ENCODE measurements around the gene SERPINE1. TPM values are rescaled to one million over a fixed set of nuclear protein-coding genes. Genes with fewer than 3 reads are reported as not detected.

SERPINE1 gene
- total and polyA plus RNA-seq, 5 experiments from 2014 or later, result 0.11 TPM; not detected in 4

DNA sequence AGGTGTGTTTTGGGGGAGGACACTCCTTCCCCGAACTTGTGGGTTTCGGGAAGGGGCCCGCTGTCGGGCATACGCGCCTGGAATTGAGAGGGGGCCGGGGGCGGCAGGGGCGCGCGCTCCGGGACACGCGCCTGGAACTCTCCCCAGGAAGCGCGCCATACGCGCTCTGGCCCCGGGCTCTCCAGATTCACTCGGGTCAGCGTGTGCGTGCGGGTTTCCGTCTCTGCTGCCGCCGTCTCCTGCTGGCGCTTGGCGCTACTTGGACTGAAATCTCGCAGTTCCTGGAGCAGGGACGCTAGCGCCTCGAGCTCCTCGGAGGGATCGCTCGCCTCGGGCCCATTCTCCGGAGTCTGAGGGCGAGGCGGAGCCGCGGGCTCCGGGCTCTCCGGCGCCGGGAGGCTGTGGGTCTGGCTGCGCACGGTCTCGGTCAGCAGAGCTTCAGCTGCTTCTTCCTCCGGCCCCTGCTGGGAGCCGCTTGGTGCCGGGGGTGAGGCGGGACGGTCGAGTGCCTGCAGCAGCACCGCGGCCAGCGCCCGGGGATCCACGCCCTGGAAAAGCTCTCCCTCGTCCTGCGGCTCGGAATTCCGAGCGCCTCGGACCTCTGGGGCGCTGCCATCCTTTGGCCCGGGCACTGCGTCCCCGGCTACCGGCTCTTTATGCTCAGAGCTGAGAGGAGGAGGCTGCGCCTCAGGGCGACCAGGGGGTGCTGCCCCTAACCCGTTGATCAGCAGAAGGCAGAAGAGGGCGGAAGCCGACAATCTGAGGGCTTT, 37.4 kb downstream of the SERPINE1 start:
- POLR2A ChIA-PET, result interaction anchor here (0.6 to 1.9 kb wide), 3 partner anchors 8 to 483 kb away, joined by 3 to 6 read pairs (median 3); no protein-coding TSS in a partner anchor
- H3K36me3 Mint-ChIP-seq, result peaks cover 0 to 19% (median 6%) of the 10 kb centered on the region in 3 donors
- H3K9me3 Mint-ChIP-seq, result no peaks in the 10 kb centered on the region
- peak overlapping the region; percentile 51 to 99 (median 76) for H3K4me3 Mint-ChIP-seq
- ATAC-seq, result no peak
- H3K4me1 Mint-ChIP-seq, result peaks cover 30 to 46% (median 43%) of the 10 kb centered on the region in 4 donors
- H3K27ac Mint-ChIP-seq, result peak overlapping the region in 1 of 10 donors; percentile 48
- peaks cover 26 to 65% (median 37%) of the 10 kb centered on the region in 5 donors for H3K27me3 Mint-ChIP-seq
- no peak for DNase-seq

GRCh38 chr7:101165075-101165957, 38.4 kb downstream of the SERPINE1 start, which contains the start of gene VGF:
Gene VGF, minus strand, starts transcription at chr7:101165569. Its CDS starts 726 bp downstream, at chr7:101164843.
- H3K27me3 Mint-ChIP-seq, result peaks cover 34 to 70% (median 46%) of the 10 kb centered on the region in 5 donors

GRCh38 chr7:101165958-101166647, 39.2 kb downstream of the SERPINE1 start:
- H3K4me3 Mint-ChIP-seq, result peak overlapping the region; percentile 50 to 99 (median 76)
- POLR2A ChIA-PET, result interaction anchor here (0.6 to 1.9 kb wide), 2 partner anchors 10 to 125 kb away, joined by 3 to 6 read pairs; no protein-coding TSS in a partner anchor
- no peak for DNase-seq
- H3K36me3 Mint-ChIP-seq, result peaks cover 0 to 6% (median 3%) of the 10 kb centered on the region in 3 donors
- ATAC-seq, result no peak
- peaks cover 44 to 64% (median 62%) of the 10 kb centered on the region in 4 donors for H3K4me1 Mint-ChIP-seq
- H3K27me3 Mint-ChIP-seq, result peaks cover 40 to 77% (median 54%) of the 10 kb centered on the region in 5 donors
- no peaks in the 10 kb centered on the region for H3K9me3 Mint-ChIP-seq
- H3K27ac Mint-ChIP-seq, result peak overlapping the region in 5 of 10 donors; percentile 48 to 95 (median 89)

More at GRCh38 chr7:101165075-101165957, 38.4 kb downstream of the SERPINE1 start, which contains the start of gene VGF:
- ATAC-seq, result peak; percentile 74 to 87
- POLR2A ChIA-PET, result interaction anchor here (0.6 to 1.9 kb wide), 3 partner anchors 10 to 126 kb away, joined by 3 to 6 read pairs (median 3); no protein-coding TSS in a partner anchor
- Mint-ChIP-seq H3K4me3 (peak within 1 kb of the TSS; percentile 56 to 99 (median 76)), H3K36me3 (peaks cover 0 to 10% (median 3%) of the 10 kb centered on the region in 3 donors), H3K9me3 (no peaks in the 10 kb centered on the region), H3K4me1 (peaks cover 36 to 57% (median 54%) of the 10 kb centered on the region in 4 donors), H3K27ac (peak within 1 kb of the TSS in 9 of 10 donors; percentile 42 to 95 (median 65))
- peak; percentile 85 to 96 (median 90) for DNase-seq

GRCh38 chr7:101166648-101166908, 39.7 kb downstream of the SERPINE1 start:
- Mint-ChIP-seq H3K27ac (no peak overlapping the region), H3K4me3 (peak overlapping the region in 2 of 10 donors; percentile 38 to 60), H3K36me3 (peaks cover 0 to 6% (median 2%) of the 10 kb centered on the region in 3 donors), H3K4me1 (peaks cover 49 to 68% (median 66%) of the 10 kb centered on the region in 4 donors), H3K9me3 (no peaks in the 10 kb centered on the region), H3K27me3 (peaks cover 44 to 77% (median 59%) of the 10 kb centered on the region in 5 donors)
- POLR2A ChIA-PET, result no interaction called here
- DNase-seq, result no peak
- no peak for ATAC-seq

DNA sequence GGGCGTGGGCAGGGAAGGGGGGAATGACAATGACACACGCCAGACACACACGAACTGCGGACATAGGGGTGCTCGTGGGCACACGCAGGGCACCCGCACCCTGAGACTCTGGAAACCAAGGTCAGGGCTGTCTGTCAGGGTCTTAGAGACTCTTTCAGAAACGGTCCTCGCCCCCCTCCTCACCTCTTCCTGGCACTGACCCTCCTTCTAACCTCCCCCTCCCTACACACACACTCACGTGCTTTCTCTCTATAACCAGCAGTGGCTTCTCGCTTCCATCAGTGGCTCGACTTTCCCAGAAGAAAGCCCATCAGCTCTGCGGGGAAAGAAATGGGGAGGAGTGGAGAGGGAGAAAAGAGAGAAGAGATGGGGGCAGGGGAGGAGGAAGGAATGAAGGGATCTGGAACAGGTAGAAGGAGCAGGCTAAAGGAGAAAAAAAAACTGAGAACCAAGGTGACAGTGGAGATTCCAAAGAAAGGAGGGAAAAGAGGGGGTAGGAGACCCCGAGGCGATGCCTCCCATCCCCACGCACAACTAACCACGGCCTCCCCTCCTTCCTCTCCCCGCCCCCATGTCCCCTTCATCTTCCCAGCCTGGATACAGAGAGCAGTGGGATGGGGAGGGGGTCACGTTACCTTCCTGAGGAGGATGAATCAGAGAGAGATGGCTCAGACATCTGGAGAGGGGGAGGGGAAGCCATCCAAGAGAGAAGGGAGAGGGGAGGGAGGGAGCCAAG, 40.2 kb downstream of the SERPINE1 start:
- H3K27ac Mint-ChIP-seq, result peak overlapping the region in 1 of 10 donors; percentile 68
- POLR2A ChIA-PET, result no interaction called here
- peak overlapping the region in 5 of 10 donors; percentile 25 to 52 (median 38) for H3K4me3 Mint-ChIP-seq
- peaks cover 0 to 6% (median 2%) of the 10 kb centered on the region in 3 donors for H3K36me3 Mint-ChIP-seq
- ATAC-seq (no peak), DNase-seq (no peak)
- no peaks in the 10 kb centered on the region for H3K9me3 Mint-ChIP-seq
- peaks cover 45 to 82% (median 62%) of the 10 kb centered on the region in 5 donors for H3K27me3 Mint-ChIP-seq
- peaks cover 52 to 73% (median 71%) of the 10 kb centered on the region in 4 donors for H3K4me1 Mint-ChIP-seq

- Mint-ChIP-seq H3K36me3 (peaks cover 0 to 6% (median 2%) of the 10 kb centered on the region in 3 donors), H3K4me1 (peaks cover 51 to 78% (median 70%) of the 10 kb centered on the region in 4 donors), H3K27me3 (peaks cover 47 to 83% (median 65%) of the 10 kb centered on the region in 5 donors), H3K27ac (peak overlapping the region in 1 of 10 donors; percentile 50), H3K4me3 (no peak overlapping the region), H3K9me3 (no peaks in the 10 kb centered on the region)
- DNase-seq (no peak), ATAC-seq (no peak)
- POLR2A ChIA-PET, result no interaction called here
These were observed 40.9 kb downstream of the SERPINE1 start for GRCh38 chr7:101167645-101168411.

GRCh38 chr7:101168412-101169049, 41.6 kb downstream of the SERPINE1 start:
- H3K36me3 Mint-ChIP-seq, result peaks cover 0 to 6% (median 2%) of the 10 kb centered on the region in 3 donors
- DNase-seq (no peak), ATAC-seq (no peak)
- H3K9me3 Mint-ChIP-seq, result no peaks in the 10 kb centered on the region
- POLR2A ChIA-PET, result no interaction called here
- peaks cover 52 to 82% (median 72%) of the 10 kb centered on the region in 4 donors for H3K4me1 Mint-ChIP-seq
- peak overlapping the region in 1 of 10 donors; percentile 50 for H3K27ac Mint-ChIP-seq
- H3K27me3 Mint-ChIP-seq, result peaks cover 48 to 89% (median 67%) of the 10 kb centered on the region in 5 donors
- H3K4me3 Mint-ChIP-seq, result peak overlapping the region in 4 of 10 donors; percentile 31 to 61 (median 48)

- H3K27ac Mint-ChIP-seq, result peak overlapping the region in 3 of 10 donors; percentile 29 to 60 (median 49)
- POLR2A ChIA-PET, result no interaction called here
- ATAC-seq (peak in 1 of 2 donors; percentile 3), DNase-seq (no peak)
- peaks cover 51 to 96% (median 72%) of the 10 kb centered on the region in 5 donors for H3K27me3 Mint-ChIP-seq
- peaks cover 0 to 3% (median 0%) of the 10 kb centered on the region in 9 donors for H3K9me3 Mint-ChIP-seq
- H3K4me3 Mint-ChIP-seq, result peak overlapping the region in 9 of 10 donors; percentile 30 to 77 (median 63)
- H3K36me3 Mint-ChIP-seq, result peaks cover 0 to 11% (median 2%) of the 10 kb centered on the region in 3 donors
- peaks cover 57 to 89% (median 77%) of the 10 kb centered on the region in 4 donors for H3K4me1 Mint-ChIP-seq
These were observed 42.4 kb downstream of the SERPINE1 start for GRCh38 chr7:101169110-101169837.

DNA sequence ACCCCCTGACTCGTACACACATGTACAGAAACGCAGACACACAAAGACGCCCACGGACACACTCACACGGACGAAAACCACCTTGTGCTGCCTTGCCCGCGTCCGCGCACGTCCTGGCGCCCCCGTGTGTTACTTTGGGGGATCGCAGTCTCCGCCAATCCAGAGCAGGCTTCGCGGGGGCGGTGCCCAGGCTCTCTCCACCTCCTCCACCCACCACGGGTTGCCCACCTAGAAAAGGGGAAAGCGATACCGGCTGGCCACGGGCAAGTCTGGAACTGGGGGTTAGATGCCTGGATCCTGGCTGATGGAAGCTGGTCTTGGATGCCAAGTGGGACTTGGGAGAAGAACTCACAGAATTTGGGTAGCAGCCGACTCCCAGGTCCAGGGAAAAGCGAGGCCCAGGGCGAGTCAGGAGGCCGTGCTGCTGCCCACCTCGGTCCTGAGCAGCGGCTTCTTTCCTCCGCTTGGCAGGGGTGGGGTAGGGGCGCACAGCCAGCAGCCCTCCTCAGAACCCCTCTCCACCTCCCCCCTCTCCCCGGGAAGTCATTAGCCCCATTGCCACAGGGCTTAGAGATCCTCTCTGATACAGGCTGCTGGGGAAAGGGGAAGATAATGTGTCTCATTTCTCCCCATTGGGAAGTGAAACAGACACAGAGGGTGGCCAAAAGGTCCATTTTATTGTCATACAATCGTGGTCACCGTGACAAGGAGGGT, 43.1 kb downstream of the SERPINE1 start:
- Mint-ChIP-seq H3K36me3 (peaks cover 0 to 11% (median 2%) of the 10 kb centered on the region in 3 donors), H3K4me1 (peaks cover 57 to 88% (median 77%) of the 10 kb centered on the region in 4 donors), H3K27ac (peak overlapping the region in 2 of 10 donors; percentile 29 to 60), H3K4me3 (peak overlapping the region; percentile 30 to 81 (median 64)), H3K9me3 (peaks cover 0 to 3% (median 0%) of the 10 kb centered on the region in 9 donors), H3K27me3 (peaks cover 52 to 98% (median 77%) of the 10 kb centered on the region in 5 donors)
- POLR2A ChIA-PET, result no interaction called here
- ATAC-seq, result peak; percentile 54 to 58
- peak; percentile 63 to 84 (median 78) for DNase-seq
